HCT116 (cell line): ENCODE measurements around the gene FRZB.

Source experiments
- CEBPB ChIP-seq: IDR thresholded peaks from 2 replicates; pipeline ENCODE4 v1.6.1; 2012; ENCODE audit warnings: low read depth
- EZH2 ChIP-seq: fragments of 200-600 bp; sonication (generic); IDR thresholded peaks from 2 replicates; pipeline ENCODE4 v1.6.1; 2017; ENCODE audit warnings: antibody characterized with exemption, mixed run types
- EZH2phosphoT487 ChIP-seq: fragments of 200-600 bp; IDR thresholded peaks from 2 replicates; pipeline ENCODE4 v1.6.1; 2018; ENCODE audit warnings: antibody characterized with exemption, borderline replicate concordance
- FOSL1 ChIP-seq: IDR thresholded peaks from 2 replicates; pipeline ENCODE4 v1.6.1; 2012; ENCODE audit warnings: low read depth
- POLR2A ChIP-seq: IDR thresholded peaks from 2 replicates; pipeline ENCODE4 v1.7.0; 2011; ENCODE audit warnings: borderline replicate concordance; ENCODE audit not compliant: insufficient read depth, insufficient read length; ENCODE audit errors: extremely low read depth
- POLR2AphosphoS5 ChIP-seq: IDR thresholded peaks from 2 replicates; pipeline ENCODE4 v1.6.1; 2011; ENCODE audit warnings: mild to moderate bottlenecking, low read depth, low read length, moderate library complexity
- RAD21 ChIP-seq: IDR thresholded peaks from 2 replicates; pipeline ENCODE4 v1.6.1; 2012; ENCODE audit warnings: low read depth, mild to moderate bottlenecking
- SP1 ChIP-seq: IDR thresholded peaks from 2 replicates; pipeline ENCODE4 v1.6.1; 2012; ENCODE audit warnings: low read depth
- YY1 ChIP-seq: IDR thresholded peaks from 2 replicates; pipeline ENCODE4 v1.6.1; 2011; ENCODE audit warnings: low read length, low read depth, moderate library complexity, mild to moderate bottlenecking; ENCODE audit not compliant: insufficient replicate concordance; ENCODE audit errors: extremely low read depth
- TF ChIP-seq, protein P1 (sequence below): IDR thresholded peaks from 2 replicates; pipeline ENCODE4 v1.6.1; 2012
- TF ChIP-seq, protein P2 (sequence below), 3 experiments: fragments of 200-600 bp in 1 of 3; sonication (generic) in 1 of 3; IDR thresholded peaks in 2 of 3; conservative IDR thresholded peaks in 1 of 3; 2 replicates each; pipeline ENCODE4 v1.5.1; 2012 to 2017; ENCODE audit warnings: low read depth in 2 of 3, low read length in 2 of 3, antibody characterized with exemption in 1 of 3, borderline replicate concordance in 1 of 3, control low read depth in 1 of 3, mild to moderate bottlenecking in 1 of 3, mixed read lengths in 1 of 3, mixed run types in 1 of 3, moderate library complexity in 1 of 3; ENCODE audit not compliant: insufficient read depth in 1 of 3

DNA sequence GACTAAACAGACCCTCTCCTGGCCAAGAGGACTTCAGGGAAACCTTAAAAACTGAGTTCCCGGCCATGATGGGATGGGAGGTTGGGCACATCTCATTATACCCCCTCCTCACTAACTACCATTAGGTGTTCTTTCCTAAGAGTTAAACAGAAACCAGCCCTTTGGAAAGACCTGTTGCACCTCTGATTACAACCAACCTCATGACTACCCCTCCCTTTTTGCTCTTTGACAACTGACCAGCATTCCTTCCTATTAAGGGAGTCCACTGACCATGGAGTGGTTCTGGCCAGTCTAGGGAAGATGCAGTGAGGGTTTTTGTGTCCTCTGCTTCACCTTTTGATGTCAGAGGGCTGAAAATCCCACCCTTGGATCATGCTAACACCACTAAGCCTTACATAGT is 44.5 kb upstream of the FRZB start:
- TF ChIP-seq, protein P1, sequence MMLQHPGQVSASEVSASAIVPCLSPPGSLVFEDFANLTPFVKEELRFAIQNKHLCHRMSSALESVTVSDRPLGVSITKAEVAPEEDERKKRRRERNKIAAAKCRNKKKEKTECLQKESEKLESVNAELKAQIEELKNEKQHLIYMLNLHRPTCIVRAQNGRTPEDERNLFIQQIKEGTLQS: no peak
- TF ChIP-seq POLR2A: no peak
- TF ChIP-seq, protein P2, sequence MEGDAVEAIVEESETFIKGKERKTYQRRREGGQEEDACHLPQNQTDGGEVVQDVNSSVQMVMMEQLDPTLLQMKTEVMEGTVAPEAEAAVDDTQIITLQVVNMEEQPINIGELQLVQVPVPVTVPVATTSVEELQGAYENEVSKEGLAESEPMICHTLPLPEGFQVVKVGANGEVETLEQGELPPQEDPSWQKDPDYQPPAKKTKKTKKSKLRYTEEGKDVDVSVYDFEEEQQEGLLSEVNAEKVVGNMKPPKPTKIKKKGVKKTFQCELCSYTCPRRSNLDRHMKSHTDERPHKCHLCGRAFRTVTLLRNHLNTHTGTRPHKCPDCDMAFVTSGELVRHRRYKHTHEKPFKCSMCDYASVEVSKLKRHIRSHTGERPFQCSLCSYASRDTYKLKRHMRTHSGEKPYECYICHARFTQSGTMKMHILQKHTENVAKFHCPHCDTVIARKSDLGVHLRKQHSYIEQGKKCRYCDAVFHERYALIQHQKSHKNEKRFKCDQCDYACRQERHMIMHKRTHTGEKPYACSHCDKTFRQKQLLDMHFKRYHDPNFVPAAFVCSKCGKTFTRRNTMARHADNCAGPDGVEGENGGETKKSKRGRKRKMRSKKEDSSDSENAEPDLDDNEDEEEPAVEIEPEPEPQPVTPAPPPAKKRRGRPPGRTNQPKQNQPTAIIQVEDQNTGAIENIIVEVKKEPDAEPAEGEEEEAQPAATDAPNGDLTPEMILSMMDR (IDR thresholded peaks at IDR 0.05 in 2 of 3, conservative IDR thresholded peaks at IDR 0.05 in 1 of 3; ENCODE audit: borderline replicate concordance in 1 of 3, insufficient read depth in 1 of 3, low read depth in 2 of 3, low read length in 2 of 3): no peak
- no peak for TF ChIP-seq SP1
- no peak for TF ChIP-seq FOSL1
- no peak for TF ChIP-seq POLR2AphosphoS5
- TF ChIP-seq CEBPB: no peak
- no peak for TF ChIP-seq EZH2
- no peak for TF ChIP-seq EZH2phosphoT487
- no peak for TF ChIP-seq RAD21
- TF ChIP-seq YY1: no peak
